Cardiac fibroblast (primary cell): Measurements from ENCODE around the gene GTF3C1.

Experiments
- DNase-seq, 2 donors: peaks; one replicate each; pipeline versions ENCODE4 v3.0.0 to v3.0.0-alpha.2; 2010; ENCODE audit warnings: low read depth in 2 of 2
- H3K4me3 ChIP-seq, 2 donors: replicated peaks in 1 of 2; 1 replicate in 1 of 2; 2 replicates in 1 of 2; pipeline ENCODE4 v1.5.1; 2011; ENCODE audit warnings: low read depth in 2 of 2, low read length in 2 of 2, mild to moderate bottlenecking in 2 of 2, moderate library complexity in 1 of 2
- TF ChIP-seq, protein P1 (sequence below): IDR thresholded peaks from one replicate; pipeline ENCODE4 v1.5.1; 2011; ENCODE audit warnings: low read depth, mild to moderate bottlenecking, low read length, inconsistent platforms

The GTF3C1 gene

GRCh38 chr16:27539120-27539519, 10.6 kb downstream of the GTF3C1 start:
- DNase-seq: peak in 1 of 2 donors; percentile 13
- no peak overlapping the region for H3K4me3 ChIP-seq
- TF ChIP-seq, protein P1, sequence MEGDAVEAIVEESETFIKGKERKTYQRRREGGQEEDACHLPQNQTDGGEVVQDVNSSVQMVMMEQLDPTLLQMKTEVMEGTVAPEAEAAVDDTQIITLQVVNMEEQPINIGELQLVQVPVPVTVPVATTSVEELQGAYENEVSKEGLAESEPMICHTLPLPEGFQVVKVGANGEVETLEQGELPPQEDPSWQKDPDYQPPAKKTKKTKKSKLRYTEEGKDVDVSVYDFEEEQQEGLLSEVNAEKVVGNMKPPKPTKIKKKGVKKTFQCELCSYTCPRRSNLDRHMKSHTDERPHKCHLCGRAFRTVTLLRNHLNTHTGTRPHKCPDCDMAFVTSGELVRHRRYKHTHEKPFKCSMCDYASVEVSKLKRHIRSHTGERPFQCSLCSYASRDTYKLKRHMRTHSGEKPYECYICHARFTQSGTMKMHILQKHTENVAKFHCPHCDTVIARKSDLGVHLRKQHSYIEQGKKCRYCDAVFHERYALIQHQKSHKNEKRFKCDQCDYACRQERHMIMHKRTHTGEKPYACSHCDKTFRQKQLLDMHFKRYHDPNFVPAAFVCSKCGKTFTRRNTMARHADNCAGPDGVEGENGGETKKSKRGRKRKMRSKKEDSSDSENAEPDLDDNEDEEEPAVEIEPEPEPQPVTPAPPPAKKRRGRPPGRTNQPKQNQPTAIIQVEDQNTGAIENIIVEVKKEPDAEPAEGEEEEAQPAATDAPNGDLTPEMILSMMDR: no peak

DNA sequence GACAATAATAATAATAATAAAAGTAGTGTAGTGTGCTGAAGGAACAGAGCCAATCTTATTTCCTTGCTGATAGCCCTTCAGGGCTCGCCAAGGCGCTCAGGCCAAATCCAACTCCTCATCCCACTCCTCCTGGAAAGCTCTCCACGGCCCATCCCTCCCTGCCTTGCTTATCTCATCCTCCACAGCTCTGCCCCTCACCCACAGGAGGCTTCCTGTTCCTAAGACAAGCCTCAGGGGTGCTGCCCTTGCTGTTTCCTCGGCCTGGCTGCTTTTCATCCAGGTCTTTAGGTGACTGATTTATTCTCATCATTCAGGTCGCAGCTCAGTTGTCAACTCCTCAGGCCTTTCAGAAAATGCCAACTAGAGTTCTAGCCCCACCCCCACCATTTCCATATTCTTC, 11.2 kb downstream of the GTF3C1 start:
- peak in 1 of 2 donors; percentile 43 for DNase-seq
- TF ChIP-seq, protein P1: no peak
- no peak overlapping the region for H3K4me3 ChIP-seq

GRCh38 chr16:27534256-27534655, 15.5 kb downstream of the GTF3C1 start:
- DNase-seq: no peak
- TF ChIP-seq, protein P1: no peak
- H3K4me3 ChIP-seq: no peak overlapping the region

DNA sequence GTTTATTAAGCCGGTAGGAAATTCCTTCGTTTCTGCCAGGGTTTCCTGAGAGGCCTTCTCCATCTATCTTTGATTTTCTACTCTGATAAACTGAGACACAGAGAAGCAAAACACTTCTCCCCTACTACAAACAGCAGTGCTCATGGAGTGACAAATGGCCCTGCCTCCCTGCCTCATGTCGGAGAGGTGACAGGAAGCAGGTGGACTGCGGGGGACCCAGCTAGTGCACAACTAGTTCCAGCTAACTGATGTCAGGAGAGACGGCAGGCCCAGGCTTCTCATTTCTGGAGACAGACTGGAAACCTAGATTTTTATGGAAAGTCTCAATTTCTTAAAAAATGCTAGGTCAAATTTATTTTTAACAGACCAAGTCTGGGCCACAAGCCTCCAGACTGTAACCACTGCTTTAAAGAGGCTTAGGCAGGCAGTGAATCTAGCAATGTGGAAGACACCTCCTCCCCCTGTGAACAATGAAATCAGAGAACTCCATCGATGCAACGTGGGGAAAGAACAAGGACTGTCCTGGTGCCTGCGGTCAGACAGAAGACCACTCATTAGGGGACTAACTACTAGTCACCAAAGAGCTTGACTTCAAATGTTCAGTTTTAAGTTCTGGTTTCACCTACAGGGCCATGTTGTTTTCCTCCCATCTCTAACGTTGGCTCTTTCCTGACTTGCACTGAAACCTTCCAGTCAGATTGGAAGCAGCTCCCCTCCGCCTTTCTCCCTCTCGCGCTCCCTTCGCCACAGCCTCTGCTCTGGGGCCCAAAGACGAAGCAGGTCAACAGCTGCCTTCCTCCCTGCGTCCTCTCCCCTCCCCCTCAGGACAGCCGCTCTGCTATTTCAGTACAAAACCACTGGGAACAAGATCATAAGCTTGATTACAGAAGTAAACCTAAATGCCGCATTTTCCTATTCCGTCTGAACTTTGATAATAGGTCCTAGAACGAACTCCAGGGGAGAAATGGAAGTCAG, 17.6 kb downstream of the GTF3C1 start:
- TF ChIP-seq, protein P1: no peak
- no peak overlapping the region for H3K4me3 ChIP-seq
- no peak for DNase-seq

DNA sequence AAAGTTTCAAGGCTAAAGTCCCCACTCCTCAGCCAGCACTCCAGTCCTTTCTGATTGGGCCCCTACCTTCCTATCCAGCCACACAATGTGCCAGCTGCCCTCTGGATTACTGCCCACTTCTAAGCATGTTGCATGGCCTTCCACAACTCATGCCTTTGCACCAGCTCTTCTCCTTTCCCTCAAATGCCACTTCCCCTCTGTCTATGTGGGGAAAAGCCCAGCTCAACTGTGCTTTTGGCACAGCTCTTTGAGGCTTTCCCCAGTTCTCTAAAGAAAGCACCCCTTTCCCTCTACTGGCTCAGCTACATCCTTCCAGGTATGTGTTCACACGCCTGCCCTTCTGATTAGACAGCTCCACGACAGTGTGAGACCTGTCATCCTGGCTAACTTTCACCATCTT, 18.5 kb downstream of the GTF3C1 start:
- H3K4me3 ChIP-seq: no peak overlapping the region
- TF ChIP-seq, protein P1: no peak
- no peak for DNase-seq

DNA sequence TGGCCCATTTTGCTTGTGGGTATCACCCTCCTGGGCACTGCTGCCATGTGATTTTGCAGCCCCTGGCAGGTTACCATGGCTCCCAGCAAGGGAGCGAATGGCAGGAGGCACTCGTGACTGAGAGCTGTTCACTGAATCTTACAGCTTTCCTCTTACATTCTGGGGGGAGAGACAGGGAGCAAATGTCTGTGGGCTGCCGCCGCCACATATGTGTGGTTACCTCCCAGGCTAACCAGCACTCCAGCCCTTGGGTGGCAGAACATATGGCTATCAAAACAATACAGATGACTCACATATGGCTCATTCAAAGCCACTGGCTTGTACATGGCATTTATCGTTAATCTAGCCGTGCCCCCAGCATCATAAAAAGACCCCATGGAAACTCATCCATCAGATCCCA, 19.8 kb downstream of the GTF3C1 start:
- peak; percentile 12 to 52 for DNase-seq
- TF ChIP-seq, protein P1: no peak
- H3K4me3 ChIP-seq: no peak overlapping the region
